HepG2 (cell line): ENCODE measurements around the gene ARSJ. TPM values are rescaled to one million over a fixed set of nuclear protein-coding genes. Genes with fewer than 3 reads are reported as not detected.

Source experiments
- ATAC-seq: fragments of 200-7000 bp; cut with Tn5 transposase; 3 replicates; pipeline ENCODE4 v1.9.1; 2020; ENCODE audit warnings: mild to moderate bottlenecking, moderate library complexity
- BruUV-seq: library from RNA; stranded (reverse); fragments of 400-500 nt; replicated peaks from 2 replicates; lab custom pipeline; 2021; lab: Mats Ljungman, UMichigan
- CTCF ChIA-PET: fragments of 300-600 bp; formaldehyde crosslinking; extraction: SDS; loops from one replicate; lab custom pipeline; 2021; ENCODE audit warnings: low total read pairs, inconsistent platforms, low intra/inter-chr PET ratio; lab: Yijun Ruan, JAX
- POLR2A ChIA-PET: fragments of 350-600 bp; sonication (Branson Sonifier 250); formaldehyde crosslinking; loops from one replicate; lab custom pipeline; 2020; ENCODE audit warnings: antibody characterized with exemption, inconsistent platforms; lab: Yijun Ruan, JAX
- DNase-seq: peaks from one replicate; pipeline ENCODE4 v3.0.0-alpha.2; 2015; ENCODE audit warnings: low spot score
- FAIRE-seq: peaks from 3 replicates; lab custom pipeline; 2011; peaks lifted over from hg19 to GRCh38; lab: Jason Lieb, UNC
- H2AFZ ChIP-seq: one replicate; pipeline ENCODE4 v1.6.1; 2011; ENCODE audit warnings: low read length, inconsistent platforms
- H3K27ac ChIP-seq: fragments of 300-600 bp; 3 replicates; pipeline ENCODE4 v1.8.0; 2011; ENCODE audit warnings: mixed run types, mild to moderate bottlenecking, mixed read lengths, low read length, inconsistent platforms; ENCODE audit not compliant: insufficient read depth; ENCODE audit errors: extremely low read length
- H3K27me3 ChIP-seq, 2 experiments: fragments of 200-600 bp in 1 of 2; 2 replicates in 1 of 2; 3 replicates in 1 of 2; pipeline versions ENCODE4 v1.6.0 to v1.8.0; 2011; ENCODE audit warnings: low read length in 2 of 2, mild to moderate bottlenecking in 2 of 2, moderate library complexity in 2 of 2, inconsistent platforms in 1 of 2; ENCODE audit not compliant: insufficient read depth in 2 of 2, control insufficient read depth in 1 of 2
- H3K36me3 ChIP-seq, 2 experiments: fragments of 200-600 bp in 1 of 2; replicated peaks in 1 of 2; 2 replicates in 1 of 2; 3 replicates in 1 of 2; pipeline versions ENCODE4 v1.5.1 to v1.8.0; 2011; ENCODE audit warnings: low read length in 2 of 2, inconsistent platforms in 1 of 2; ENCODE audit not compliant: insufficient read depth in 2 of 2, control insufficient read depth in 1 of 2
- H3K4me1 ChIP-seq: 2 replicates; pipeline ENCODE4 v1.5.1; 2012; ENCODE audit warnings: low read length, inconsistent platforms; ENCODE audit not compliant: insufficient read depth
- H3K4me2 ChIP-seq: 2 replicates; pipeline ENCODE4 v1.6.0; 2011; ENCODE audit warnings: low read depth, low read length, inconsistent platforms
- H3K4me3 ChIP-seq, 3 experiments: fragments of 200-600 bp in 1 of 3; sonication (generic), shearing (Covaris generic) in 1 of 3; replicated peaks in 1 of 3; 2 replicates each; pipeline ENCODE4 v1.5.1; 2011 to 2016; ENCODE audit warnings: low read length in 3 of 3, inconsistent platforms in 2 of 3, low read depth in 2 of 3, mild to moderate bottlenecking in 2 of 3, control low read depth in 1 of 3, mixed read lengths in 1 of 3; ENCODE audit not compliant: insufficient read depth in 1 of 3
- H3K79me2 ChIP-seq: one replicate; pipeline ENCODE4 v1.6.1; 2011; ENCODE audit warnings: low read length, inconsistent platforms; ENCODE audit not compliant: insufficient read depth
- H3K9ac ChIP-seq: 2 replicates; pipeline ENCODE4 v1.6.0; 2011; ENCODE audit warnings: mild to moderate bottlenecking, low read depth, low read length, inconsistent platforms; ENCODE audit not compliant: insufficient read depth
- H3K9me3 ChIP-seq: 2 replicates; pipeline ENCODE4 v1.5.1; 2012; ENCODE audit warnings: mild to moderate bottlenecking, low read length
- H4K20me1 ChIP-seq: 2 replicates; pipeline ENCODE4 v1.6.0; 2011; ENCODE audit warnings: inconsistent platforms, mild to moderate bottlenecking, low read length, moderate library complexity; ENCODE audit not compliant: insufficient read depth
- CC2D1A ChIP-seq: sonication (generic); formaldehyde crosslinking; IDR thresholded peaks from 2 replicates; pipeline ENCODE4 v1.8.1; 2023; ENCODE audit warnings: mild to moderate bottlenecking, missing genetic modification reagents
- NR3C1 ChIP-seq: sonication (generic); formaldehyde crosslinking; IDR thresholded peaks from 2 replicates; pipeline ENCODE4 v1.4.0; 2020; ENCODE audit warnings: missing genetic modification reagents
- POLR2AphosphoS2 ChIP-seq: IDR thresholded peaks from 2 replicates; pipeline ENCODE4 v1.6.1; 2011; ENCODE audit warnings: low read depth, low read length, improper control_type of control experiment
- RAD21 ChIP-seq: fragments of 450-650 bp; formaldehyde crosslinking; IDR thresholded peaks from 2 replicates; pipeline ENCODE4 v1.5.0; 2020; ENCODE audit warnings: mild to moderate bottlenecking
- RFXAP ChIP-seq: sonication (generic); formaldehyde crosslinking; IDR thresholded peaks from 2 replicates; pipeline ENCODE4 v1.4.0; 2020; ENCODE audit warnings: missing genetic modification reagents, borderline replicate concordance
- SP2 ChIP-seq: sonication (generic); formaldehyde crosslinking; IDR thresholded peaks from 2 replicates; pipeline ENCODE4 v1.5.1; 2020; ENCODE audit warnings: mild to moderate bottlenecking, missing genetic modification reagents
- TFE3 ChIP-seq: IDR thresholded peaks from 2 replicates; pipeline ENCODE4 v1.6.1; 2016
- U2AF2 ChIP-seq: fragments of 200-400 bp; formaldehyde crosslinking; IDR thresholded peaks from 2 replicates; pipeline ENCODE4 v1.6.1; 2017; ENCODE audit warnings: low read depth, mild to moderate bottlenecking, low read length
- ZNF574 ChIP-seq: sonication (generic); formaldehyde crosslinking; IDR thresholded peaks from 2 replicates; pipeline ENCODE4 v1.4.0; 2020; ENCODE audit warnings: missing genetic modification reagents
- WGBS: methylation state at CpG from one replicate; pipeline ENCODE4 v1.1.6; 2017; ENCODE audit warnings: low lambda C conversion rate; 5-methylcytosine and 5-hydroxymethylcytosine counted together
- in situ Hi-C: cut with HindIII; loops from 2 replicates; pipeline ENCODE4 v1.10.0; 2017; ENCODE audit warnings: low pct_unique_long_range_greater_than_20kb; ENCODE audit not compliant: extremely low pct_ligation_motif_present
- intact Hi-C: fragments of 100-400 bp; cut with micrococcal nuclease; formaldehyde crosslinking; loops from one replicate; pipeline ENCODE4 v1.10.0; 2022; ENCODE audit not compliant: unreplicated experiment
- polyA plus RNA-seq, 8 experiments: library from polyadenylated mRNA; depleted of rRNA in 3 of 8; stranded (reverse) in 7 of 8; unstranded in 1 of 8; fragments of >200 nt; fragmentation: Illumina TruSeq in 4 of 8; extraction: Trizol in 4 of 8; gene quantifications; 2 replicates each; pipeline versions ENCODE4 v1.2.1 to v1.2.3, GENCODE V29; 2011 to 2016; ENCODE audit warnings: low read depth in 4 of 8, missing spikeins in 1 of 8, mixed read lengths in 1 of 8; ENCODE audit not compliant: insufficient read depth in 1 of 8
- total RNA-seq, 5 experiments: library from RNA; depleted of rRNA; stranded (reverse); fragments of >200 nt; fragmentation: Illumina TruSeq; extraction: Trizol; gene quantifications; 2 replicates each; pipeline ENCODE4 v1.2.3, GENCODE V29; 2016; ENCODE audit warnings: low read depth in 1 of 5
- TF ChIP-seq, protein P1 (sequence below): IDR thresholded peaks from 2 replicates; pipeline ENCODE4 v1.6.1; 2016; ENCODE audit warnings: low read depth, missing genetic modification reagents, missing compliant biosample characterization
- TF ChIP-seq, protein P2 (sequence below): sonication (generic); formaldehyde crosslinking; IDR thresholded peaks from 2 replicates; pipeline ENCODE4 v1.8.1; 2023; ENCODE audit warnings: mild to moderate bottlenecking, missing genetic modification reagents, borderline replicate concordance
- TF ChIP-seq, protein P3 (sequence below): IDR thresholded peaks from 2 replicates; pipeline ENCODE4 v1.6.1; 2016; ENCODE audit warnings: control low read depth
- TF ChIP-seq, protein P4 (sequence below): sonication (generic); formaldehyde crosslinking; IDR thresholded peaks from 2 replicates; pipeline ENCODE4 v1.4.0; 2020; ENCODE audit warnings: missing genetic modification reagents

The ARSJ gene
- total and polyA plus RNA-seq, 2 of the 13 experiments (the other 11 are each of a cell fraction or from before 2014, with no cell fraction given), result not detected

DNA sequence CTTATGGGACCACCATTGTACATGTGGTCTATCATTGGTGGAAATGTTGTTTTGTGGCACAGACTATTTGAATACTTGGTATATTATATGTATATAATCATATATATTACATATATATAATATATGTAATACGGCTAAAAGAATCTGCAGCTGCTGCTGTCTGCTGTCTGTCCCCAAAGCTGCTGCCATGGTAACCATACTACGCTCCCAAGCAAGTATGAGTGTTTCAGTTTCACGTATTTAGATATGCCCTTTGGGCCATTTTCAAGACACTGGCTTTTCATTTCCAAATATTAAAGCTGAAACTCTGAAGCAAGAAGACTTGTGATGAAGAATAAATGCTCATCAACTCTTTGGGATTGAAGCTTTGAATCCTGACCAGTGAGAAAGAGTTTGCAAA, 42.0 kb upstream of the ARSJ start:
- Histone ChIP-seq H3K9ac (no peak overlapping the region), H3K4me3 (no peak overlapping the region), H4K20me1 (no peaks in the 10 kb centered on the region), H3K36me3 (no peaks in the 10 kb centered on the region), H3K4me1 (peaks cover 10% of the 10 kb centered on the region), H3K9me3 (no peaks in the 10 kb centered on the region), H2AFZ (no peak overlapping the region), H3K27me3 (no peaks in the 10 kb centered on the region), H3K4me2 (no peak overlapping the region), H3K27ac (no peak overlapping the region), H3K79me2 (no peaks in the 10 kb centered on the region)
- ATAC-seq (no peak), DNase-seq (no peak), FAIRE-seq (no peak)
- in situ Hi-C loops (no loop called here), intact Hi-C loops (no loop called here)
- POLR2A ChIA-PET, result no interaction called here
- TF ChIP-seq ZNF574 (CRISPR knock-in tag) (no peak), NR3C1 (CRISPR knock-in tag) (no peak), RFXAP (no peak), RAD21 (CRISPR knock-in tag) (no peak), TFE3 (no peak), SP2 (CRISPR knock-in tag) (no peak), POLR2AphosphoS2 (no peak), CC2D1A (CRISPR knock-in tag) (no peak), U2AF2 (no peak)
- TF ChIP-seq, protein P1, sequence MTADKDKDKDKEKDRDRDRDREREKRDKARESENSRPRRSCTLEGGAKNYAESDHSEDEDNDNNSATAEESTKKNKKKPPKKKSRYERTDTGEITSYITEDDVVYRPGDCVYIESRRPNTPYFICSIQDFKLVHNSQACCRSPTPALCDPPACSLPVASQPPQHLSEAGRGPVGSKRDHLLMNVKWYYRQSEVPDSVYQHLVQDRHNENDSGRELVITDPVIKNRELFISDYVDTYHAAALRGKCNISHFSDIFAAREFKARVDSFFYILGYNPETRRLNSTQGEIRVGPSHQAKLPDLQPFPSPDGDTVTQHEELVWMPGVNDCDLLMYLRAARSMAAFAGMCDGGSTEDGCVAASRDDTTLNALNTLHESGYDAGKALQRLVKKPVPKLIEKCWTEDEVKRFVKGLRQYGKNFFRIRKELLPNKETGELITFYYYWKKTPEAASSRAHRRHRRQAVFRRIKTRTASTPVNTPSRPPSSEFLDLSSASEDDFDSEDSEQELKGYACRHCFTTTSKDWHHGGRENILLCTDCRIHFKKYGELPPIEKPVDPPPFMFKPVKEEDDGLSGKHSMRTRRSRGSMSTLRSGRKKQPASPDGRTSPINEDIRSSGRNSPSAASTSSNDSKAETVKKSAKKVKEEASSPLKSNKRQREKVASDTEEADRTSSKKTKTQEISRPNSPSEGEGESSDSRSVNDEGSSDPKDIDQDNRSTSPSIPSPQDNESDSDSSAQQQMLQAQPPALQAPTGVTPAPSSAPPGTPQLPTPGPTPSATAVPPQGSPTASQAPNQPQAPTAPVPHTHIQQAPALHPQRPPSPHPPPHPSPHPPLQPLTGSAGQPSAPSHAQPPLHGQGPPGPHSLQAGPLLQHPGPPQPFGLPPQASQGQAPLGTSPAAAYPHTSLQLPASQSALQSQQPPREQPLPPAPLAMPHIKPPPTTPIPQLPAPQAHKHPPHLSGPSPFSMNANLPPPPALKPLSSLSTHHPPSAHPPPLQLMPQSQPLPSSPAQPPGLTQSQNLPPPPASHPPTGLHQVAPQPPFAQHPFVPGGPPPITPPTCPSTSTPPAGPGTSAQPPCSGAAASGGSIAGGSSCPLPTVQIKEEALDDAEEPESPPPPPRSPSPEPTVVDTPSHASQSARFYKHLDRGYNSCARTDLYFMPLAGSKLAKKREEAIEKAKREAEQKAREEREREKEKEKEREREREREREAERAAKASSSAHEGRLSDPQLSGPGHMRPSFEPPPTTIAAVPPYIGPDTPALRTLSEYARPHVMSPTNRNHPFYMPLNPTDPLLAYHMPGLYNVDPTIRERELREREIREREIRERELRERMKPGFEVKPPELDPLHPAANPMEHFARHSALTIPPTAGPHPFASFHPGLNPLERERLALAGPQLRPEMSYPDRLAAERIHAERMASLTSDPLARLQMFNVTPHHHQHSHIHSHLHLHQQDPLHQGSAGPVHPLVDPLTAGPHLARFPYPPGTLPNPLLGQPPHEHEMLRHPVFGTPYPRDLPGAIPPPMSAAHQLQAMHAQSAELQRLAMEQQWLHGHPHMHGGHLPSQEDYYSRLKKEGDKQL (CRISPR knock-in tag), result no peak
- TF ChIP-seq, protein P2, sequence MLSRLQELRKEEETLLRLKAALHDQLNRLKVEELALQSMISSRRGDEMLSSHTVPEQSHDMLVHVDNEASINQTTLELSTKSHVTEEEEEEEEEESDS (CRISPR knock-in tag), result no peak
- TF ChIP-seq, protein P3, sequence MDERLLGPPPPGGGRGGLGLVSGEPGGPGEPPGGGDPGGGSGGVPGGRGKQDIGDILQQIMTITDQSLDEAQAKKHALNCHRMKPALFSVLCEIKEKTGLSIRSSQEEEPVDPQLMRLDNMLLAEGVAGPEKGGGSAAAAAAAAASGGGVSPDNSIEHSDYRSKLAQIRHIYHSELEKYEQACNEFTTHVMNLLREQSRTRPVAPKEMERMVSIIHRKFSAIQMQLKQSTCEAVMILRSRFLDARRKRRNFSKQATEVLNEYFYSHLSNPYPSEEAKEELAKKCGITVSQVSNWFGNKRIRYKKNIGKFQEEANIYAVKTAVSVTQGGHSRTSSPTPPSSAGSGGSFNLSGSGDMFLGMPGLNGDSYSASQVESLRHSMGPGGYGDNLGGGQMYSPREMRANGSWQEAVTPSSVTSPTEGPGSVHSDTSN (CRISPR knock-in tag), result no peak
- TF ChIP-seq, protein P4, sequence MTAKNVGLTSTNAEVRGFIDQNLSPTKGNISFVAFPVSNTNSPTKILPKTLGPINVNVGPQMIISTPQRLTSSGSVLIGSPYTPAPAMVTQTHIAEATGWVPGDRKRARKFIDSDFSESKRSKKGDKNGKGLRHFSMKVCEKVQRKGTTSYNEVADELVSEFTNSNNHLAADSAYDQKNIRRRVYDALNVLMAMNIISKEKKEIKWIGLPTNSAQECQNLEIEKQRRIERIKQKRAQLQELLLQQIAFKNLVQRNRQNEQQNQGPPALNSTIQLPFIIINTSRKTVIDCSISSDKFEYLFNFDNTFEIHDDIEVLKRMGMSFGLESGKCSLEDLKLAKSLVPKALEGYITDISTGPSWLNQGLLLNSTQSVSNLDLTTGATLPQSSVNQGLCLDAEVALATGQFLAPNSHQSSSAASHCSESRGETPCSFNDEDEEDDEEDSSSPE (CRISPR knock-in tag), result no peak
- 24% methylated on average over 3 of the region's 3 CpGs for WGBS
- CTCF ChIA-PET, result no interaction called here
- BruUV-seq, result no TSS peak
